Mucosa of descending colon (tissue), 3 donors: Measurements from ENCODE around the gene LRRK1. TPM values are rescaled to one million over a fixed set of nuclear protein-coding genes. Genes with fewer than 3 reads are reported as not detected.

Experiments
- ATAC-seq: fragments of 200-7000 bp; cut with Tn5 transposase; one replicate; pipeline ENCODE4 v1.9.1; 2020; ENCODE audit warnings: mild to moderate bottlenecking, moderate library complexity
- DNase-seq, 3 donors: peaks; one replicate each; pipeline ENCODE4 v3.0.0-alpha.2; 2020
- H3K36me3 ChIP-seq: fragments of 200-600 bp; one replicate; pipeline ENCODE4 v1.8.0; 2021; ENCODE audit warnings: low read depth, mild to moderate bottlenecking
- H3K4me1 ChIP-seq: fragments of 200-600 bp; one replicate; pipeline ENCODE4 v1.8.0; 2021; ENCODE audit warnings: low read depth, mild to moderate bottlenecking
- H3K4me3 ChIP-seq: fragments of 200-600 bp; one replicate; pipeline ENCODE4 v1.8.0; 2021; ENCODE audit warnings: mild to moderate bottlenecking
- H3K9me3 ChIP-seq: fragments of 200-600 bp; one replicate; pipeline ENCODE4 v1.8.0; 2021; ENCODE audit warnings: mild to moderate bottlenecking
- CTCF ChIP-seq: fragments of 200-600 bp; IDR thresholded peaks from one replicate; pipeline ENCODE4 v1.8.0; 2022; ENCODE audit warnings: antibody characterized with exemption, mild to moderate bottlenecking
- intact Hi-C, 2 donors: fragments of 100-400 bp; cut with DNase I in 1 of 2; cut with micrococcal nuclease in 1 of 2; formaldehyde crosslinking; loops; one replicate each; pipeline versions ENCODE4 v1.11.0 to v1.11.1; 2022; cut with DNase I, micrococcal nuclease
- total RNA-seq, 3 donors: library from RNA; stranded (reverse); fragmentation: NEBNext Ultra II Directional in 2 of 3; extraction: Animal tissue kit (Norgen Biotek cat#: 25700) in 2 of 3; gene quantifications; one replicate each; pipeline versions ENCODE4 v1.2.1 to v1.2.4, GENCODE V29; 2021 to 2023
- donor health status: DM: no; HTN: no; CAD: no; lungs with moderate emphysema.
- donor health status: DM: no; HTN: no; CAD: no.
- donor health status: DM: no; HTN: yes; CAD: no.

LRRK1 gene
- total RNA-seq, 3 donors from 2014 or later, result 43.7 to 60.1 (median 50.6) TPM

GRCh38 chr15:100901702-100902435 is 17.3 kb upstream of the LRRK1 start:
- no peak overlapping the region for H3K4me3 ChIP-seq
- peaks cover 40% of the 10 kb centered on the region for H3K4me1 ChIP-seq
- H3K36me3 ChIP-seq, result no peaks in the 10 kb centered on the region
- TF ChIP-seq CTCF, result no peak
- intact Hi-C loops, result no loop called here
- ATAC-seq (no peak), DNase-seq (no peak)
- H3K9me3 ChIP-seq, result no peaks in the 10 kb centered on the region

- ATAC-seq (peak; percentile 92), DNase-seq (peak; percentile 83 to 87 (median 84))
- intact Hi-C loops, result no loop called here
- Histone ChIP-seq H3K36me3 (no peaks in the 10 kb centered on the region), H3K4me3 (no peak overlapping the region), H3K9me3 (no peaks in the 10 kb centered on the region), H3K4me1 (peaks cover 40% of the 10 kb centered on the region)
- TF ChIP-seq CTCF, result no peak
Observed at GRCh38 chr15:100902436-100903167, 16.6 kb upstream of the LRRK1 start.

- peaks cover 40% of the 10 kb centered on the region for H3K4me1 ChIP-seq
- H3K4me3 ChIP-seq, result no peak overlapping the region
- DNase-seq (no peak), ATAC-seq (no peak)
- intact Hi-C loops, result no loop called here
- H3K36me3 ChIP-seq, result no peaks in the 10 kb centered on the region
- TF ChIP-seq CTCF, result no peak
- H3K9me3 ChIP-seq, result no peaks in the 10 kb centered on the region
Observed at GRCh38 chr15:100903168-100903554, 16.0 kb upstream of the LRRK1 start.

- intact Hi-C loops, result no loop called here
- Histone ChIP-seq H3K36me3 (no peaks in the 10 kb centered on the region), H3K4me1 (peaks cover 26% of the 10 kb centered on the region), H3K4me3 (no peak overlapping the region), H3K9me3 (no peaks in the 10 kb centered on the region)
- DNase-seq (no peak), ATAC-seq (no peak)
- TF ChIP-seq CTCF, result no peak
Observed at GRCh38 chr15:100905850-100906249, 13.3 kb upstream of the LRRK1 start.

GRCh38 chr15:100908466-100908865 is 10.7 kb upstream of the LRRK1 start:
- TF ChIP-seq CTCF, result no peak
- Histone ChIP-seq H3K4me3 (no peak overlapping the region), H3K9me3 (no peaks in the 10 kb centered on the region), H3K4me1 (peaks cover 6% of the 10 kb centered on the region), H3K36me3 (no peaks in the 10 kb centered on the region)
- intact Hi-C loops, result no loop called here
- no peak for DNase-seq
- ATAC-seq, result no peak
